Esophagus muscularis mucosa (tissue), 4 donors: ENCODE data around the gene ZDHHC15. TPM values are rescaled to one million over a fixed set of nuclear protein-coding genes. Genes with fewer than 3 reads are reported as not detected.
"Not testable (repeated sequence)": the region's sequence is repeated elsewhere in the genome, so short reads cannot be mapped to it uniquely, and the experiment has no call there.

ENCODE experiments used
- DNase-seq: peaks from one replicate; pipeline ENCODE4 v3.0.0-alpha.2; 2017; ENCODE audit errors: extremely low spot score
- H3K27ac ChIP-seq, 4 donors: fragments of 200-600 bp; sonication (generic); replicated peaks in 1 of 4; 1 replicate in 3 of 4; 2 replicates in 1 of 4; pipeline ENCODE4 v1.5.1; 2016 to 2019; ENCODE audit warnings: mild to moderate bottlenecking in 1 of 4
- H3K27me3 ChIP-seq, 4 donors: fragments of 200-600 bp; sonication (generic); one replicate each; pipeline versions ENCODE4 v1.5.1 to v1.6.0; 2016 to 2019
- H3K36me3 ChIP-seq, 4 donors: fragments of 200-600 bp; sonication (generic); one replicate each; pipeline ENCODE4 v1.5.1; 2016 to 2019
- H3K4me1 ChIP-seq, 4 donors: fragments of 200-600 bp; sonication (generic); one replicate each; pipeline ENCODE4 v1.5.1; 2016 to 2019
- H3K4me3 ChIP-seq, 4 donors: fragments of 200-600 bp; sonication (generic); 1 replicate in 2 of 4; 2 replicates in 2 of 4; pipeline ENCODE4 v1.5.1; 2016 to 2019; ENCODE audit warnings: mild to moderate bottlenecking in 4 of 4, moderate library complexity in 1 of 4
- H3K9me3 ChIP-seq, 4 donors: fragments of 200-600 bp; sonication (generic); 1 replicate in 3 of 4; 2 replicates in 1 of 4; pipeline ENCODE4 v1.5.1; 2016 to 2019
- CTCF ChIP-seq, 3 experiments: fragments of 200-600 bp in 2 of 3; fragments of 450-650 bp in 1 of 3; sonication (generic) in 2 of 3; IDR thresholded peaks; one replicate each; pipeline ENCODE4 v1.5.1; 2017 to 2019; ENCODE audit warnings: antibody characterized with exemption in 3 of 3, mild to moderate bottlenecking in 2 of 3, moderate library complexity in 1 of 3
- EP300 ChIP-seq: sonication (generic); formaldehyde crosslinking; IDR thresholded peaks from one replicate; pipeline ENCODE4 v1.6.1; 2017; ENCODE audit warnings: antibody characterized with exemption
- POLR2A ChIP-seq: fragments of 450-650 bp; IDR thresholded peaks from one replicate; pipeline ENCODE4 v1.6.1; 2017; ENCODE audit warnings: antibody characterized with exemption, moderate library complexity, mild to moderate bottlenecking, low read depth
- POLR2AphosphoS5 ChIP-seq, 2 donors: sonication (generic); formaldehyde crosslinking; IDR thresholded peaks; one replicate each; pipeline ENCODE4 v1.6.1; 2017; ENCODE audit warnings: antibody characterized with exemption in 2 of 2
- WGBS: methylation state at CpG from one replicate; pipeline ENCODE4 v1.1.5; 2018; 5-methylcytosine and 5-hydroxymethylcytosine counted together
- intact Hi-C: fragments of 100-400 bp; cut with DNase I; formaldehyde crosslinking; loops from one replicate; pipeline ENCODE4 v1.15.1; 2023
- total RNA-seq, 4 donors: library from RNA; depleted of rRNA; stranded (reverse); fragments of >200 nt; gene quantifications; one replicate each; pipeline versions ENCODE4 v1.1.0 to v1.2.1, GENCODE V29; 2016

Gene ZDHHC15
- total RNA-seq, 4 donors from 2014 or later, result 2.0 to 5.4 (median 3.1) TPM

GRCh38 chrX:75337525-75337924 is 185.3 kb downstream of the ZDHHC15 start:
- H3K27me3 ChIP-seq, result no peaks in the 10 kb centered on the region
- H3K4me3 ChIP-seq, result no peak overlapping the region
- no peaks in the 10 kb centered on the region for H3K4me1 ChIP-seq
- 50% methylated on average over 2 of the region's 2 CpGs for WGBS
- H3K9me3 ChIP-seq, result peaks cover 0 to 7% (median 0%) of the 10 kb centered on the region in 4 donors
- no peak for DNase-seq
- TF ChIP-seq POLR2AphosphoS5 (IDR thresholded peaks at IDR 0.05) (no peak), CTCF (IDR thresholded peaks at IDR 0.05) (no peak), POLR2A (no peak), EP300 (no peak)
- H3K27ac ChIP-seq, result no peak overlapping the region
- peaks cover 0 to 10% (median 6%) of the 10 kb centered on the region in 4 donors for H3K36me3 ChIP-seq
- intact Hi-C loops, result no loop called here

DNA sequence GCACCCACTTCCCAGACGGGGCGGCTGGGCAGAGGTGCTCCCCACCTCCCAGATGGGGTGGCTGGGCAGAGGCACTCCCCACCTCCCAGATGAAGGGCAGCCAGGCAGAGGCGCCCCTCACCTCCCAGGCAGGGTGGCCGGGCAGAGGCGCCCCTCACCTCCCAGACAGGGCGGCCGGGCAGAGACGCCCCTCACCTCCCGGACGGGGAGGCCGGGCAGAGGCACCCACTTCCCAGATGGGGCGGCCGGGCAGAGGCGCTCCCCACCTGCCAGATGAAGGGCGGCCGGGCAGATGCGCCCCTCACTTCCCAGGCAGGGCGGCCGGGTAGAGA is 187.7 kb downstream of the ZDHHC15 start:
- 80% methylated on average over 2 of the region's 19 CpGs for WGBS
- no peak overlapping the region for H3K27ac ChIP-seq
- peaks cover 0 to 10% (median 6%) of the 10 kb centered on the region in 4 donors for H3K36me3 ChIP-seq
- H3K4me1 ChIP-seq, result no peaks in the 10 kb centered on the region
- intact Hi-C loops, result no loop called here
- DNase-seq, result no peak
- no peak for TF ChIP-seq POLR2AphosphoS5 (IDR thresholded peaks at IDR 0.05)
- TF ChIP-seq POLR2A, result no peak
- TF ChIP-seq CTCF (IDR thresholded peaks at IDR 0.05), result no peak
- no peak for TF ChIP-seq EP300
- no peak overlapping the region for H3K4me3 ChIP-seq
- no peaks in the 10 kb centered on the region for H3K27me3 ChIP-seq
- peaks cover 0 to 16% (median 0%) of the 10 kb centered on the region in 4 donors for H3K9me3 ChIP-seq

GRCh38 chrX:75334407-75335126 is 188.3 kb downstream of the ZDHHC15 start:
- H3K27ac ChIP-seq, H3K4me3 ChIP-seq, DNase-seq, intact Hi-C loops, H3K27me3 ChIP-seq, H3K4me1 ChIP-seq: not testable (repeated sequence)
- peaks cover 0 to 16% (median 0%) of the 10 kb centered on the region in 4 donors for H3K9me3 ChIP-seq
- peaks cover 0 to 10% (median 6%) of the 10 kb centered on the region in 4 donors for H3K36me3 ChIP-seq
- 94% methylated on average over 13 of the region's 41 CpGs for WGBS

DNA sequence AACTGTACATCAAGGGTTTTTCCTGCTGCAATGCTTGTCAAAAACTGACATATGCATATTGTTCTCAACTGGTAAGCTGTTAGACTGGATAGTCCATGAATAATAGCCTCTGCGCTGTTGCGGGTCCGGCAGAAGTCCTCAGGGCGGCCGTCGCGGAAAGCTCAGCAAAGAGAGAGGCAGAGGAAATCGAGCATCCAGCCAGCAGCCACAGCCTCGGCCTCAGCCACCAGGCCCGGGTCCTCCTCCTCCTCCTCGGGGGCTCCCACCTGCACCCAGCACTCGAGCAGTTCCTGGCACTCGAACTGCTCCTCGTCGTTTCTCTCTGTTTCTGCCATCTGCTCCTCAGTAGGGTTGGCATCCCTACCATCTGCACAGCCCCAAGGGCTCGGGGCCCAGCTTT is 195.2 kb downstream of the ZDHHC15 start:
- DNase-seq, result no peak
- WGBS, result 81% methylated on average over 16 of the region's 16 CpGs
- H3K36me3 ChIP-seq, result peaks cover 3 to 20% (median 16%) of the 10 kb centered on the region in 4 donors

More for the DNA sequence above, 195.2 kb downstream of the ZDHHC15 start:
- Histone ChIP-seq H3K4me3 (no peak overlapping the region), H3K27me3 (no peaks in the 10 kb centered on the region), H3K27ac (no peak overlapping the region), H3K4me1 (no peaks in the 10 kb centered on the region), H3K9me3 (peaks cover 0 to 15% (median 1%) of the 10 kb centered on the region in 4 donors)
- TF ChIP-seq CTCF (IDR thresholded peaks at IDR 0.05) (no peak), EP300 (no peak), POLR2AphosphoS5 (IDR thresholded peaks at IDR 0.05) (no peak), POLR2A (no peak)
- intact Hi-C loops, result no loop called here

Other genes starting within 250 kb of the ZDHHC15 start
- 10 to 100 TPM in 3 of 4 donors, 1 to 10 TPM in 1; 6.8 to 17.0 (median 12.7) TPM for gene UPRT, start 249.0 kb downstream of the ZDHHC15 start, total RNA-seq